ENCODE data around the gene FNDC8. TPM values are rescaled to one million over a fixed set of nuclear protein-coding genes. Genes with fewer than 3 reads are reported as not detected.

Gene FNDC8
- total RNA-seq, 1 experiment from 2014 or later: not detected

DNA sequence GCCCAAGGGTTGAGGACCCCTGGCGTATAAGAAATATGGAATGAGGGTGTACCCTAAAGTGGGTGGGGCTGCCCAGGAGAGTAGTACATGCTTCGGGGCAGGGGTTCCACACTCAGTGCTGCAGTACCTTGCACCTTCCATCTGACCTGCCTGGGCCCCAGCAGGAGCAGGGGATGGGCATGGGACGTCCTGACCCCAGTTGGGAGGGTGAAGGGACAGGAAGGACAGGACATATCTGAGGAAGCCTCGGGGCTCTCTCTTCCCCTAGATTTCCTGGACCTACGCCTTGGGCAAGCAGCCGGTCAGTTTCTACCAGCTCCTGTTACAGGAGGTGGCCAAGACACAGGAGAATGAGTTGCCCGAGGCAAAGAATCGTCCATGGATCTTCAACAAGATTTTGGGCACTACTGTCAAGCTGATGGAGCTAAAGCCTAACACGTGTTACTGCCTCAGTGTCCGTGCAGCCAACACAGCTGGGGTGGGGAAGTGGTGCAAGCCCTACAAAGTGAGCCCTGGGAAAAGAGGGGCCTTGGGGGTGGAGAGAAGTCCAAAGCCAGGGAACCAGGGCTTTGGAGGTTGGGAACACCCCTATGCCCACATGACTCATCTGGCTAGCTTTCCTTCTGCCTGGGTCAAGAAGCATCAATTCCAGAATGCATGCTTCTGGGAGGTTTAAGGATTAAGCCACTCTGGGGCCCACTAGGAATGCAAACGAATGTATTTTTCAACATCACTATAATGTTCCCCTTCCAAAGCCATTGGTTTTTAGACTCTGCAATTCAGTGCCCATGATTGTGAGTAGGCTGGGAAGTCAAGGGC, 7.9 kb downstream of the FNDC8 start:
- Histone ChIP-seq H3K79me2 (ENCODE audit: low read depth) (no peaks in the 10 kb centered on the region), H2AFZ (no peak overlapping the region), H3K36me3 (ENCODE audit: low read depth) (no peaks in the 10 kb centered on the region), H3F3A (ENCODE audit: insufficient read depth, low read depth) (peaks cover 4% of the 10 kb centered on the region; the same call in 1 of the 2 replicates), H3K9me3 (ENCODE audit: insufficient read depth, low read depth) (no peaks in the 10 kb centered on the region), H4K20me1 (ENCODE audit: insufficient read depth) (0 out of 2 replicates have a peak, but pooled peaks cover 4% of the 10 kb centered on the region), H3K27ac (no peak overlapping the region), H3K4me1 (replicated peaks; ENCODE audit: insufficient read depth) (no peaks in the 10 kb centered on the region), H3K27me3 (ENCODE audit: insufficient read depth, low read depth) (no peaks in the 10 kb centered on the region), H3K9me2 (ENCODE audit: insufficient read depth) (no peaks in the 10 kb centered on the region), H3K4me2 (no peak overlapping the region), H3K4me3 (no peak overlapping the region)
- DNase-seq: no peak
- ChIA-PET POLR2A (ENCODE audit: unreplicated experiment) (interaction anchor here (0.6 kb wide), 1 partner anchor 136 kb away, joined by 5 read pairs; no protein-coding TSS in a partner anchor), CTCF (no interaction called here)
- TF ChIP-seq EZH2 (IDR thresholded peaks at IDR 0.05; ENCODE audit: low read depth): no peak
- TF ChIP-seq, protein P1, sequence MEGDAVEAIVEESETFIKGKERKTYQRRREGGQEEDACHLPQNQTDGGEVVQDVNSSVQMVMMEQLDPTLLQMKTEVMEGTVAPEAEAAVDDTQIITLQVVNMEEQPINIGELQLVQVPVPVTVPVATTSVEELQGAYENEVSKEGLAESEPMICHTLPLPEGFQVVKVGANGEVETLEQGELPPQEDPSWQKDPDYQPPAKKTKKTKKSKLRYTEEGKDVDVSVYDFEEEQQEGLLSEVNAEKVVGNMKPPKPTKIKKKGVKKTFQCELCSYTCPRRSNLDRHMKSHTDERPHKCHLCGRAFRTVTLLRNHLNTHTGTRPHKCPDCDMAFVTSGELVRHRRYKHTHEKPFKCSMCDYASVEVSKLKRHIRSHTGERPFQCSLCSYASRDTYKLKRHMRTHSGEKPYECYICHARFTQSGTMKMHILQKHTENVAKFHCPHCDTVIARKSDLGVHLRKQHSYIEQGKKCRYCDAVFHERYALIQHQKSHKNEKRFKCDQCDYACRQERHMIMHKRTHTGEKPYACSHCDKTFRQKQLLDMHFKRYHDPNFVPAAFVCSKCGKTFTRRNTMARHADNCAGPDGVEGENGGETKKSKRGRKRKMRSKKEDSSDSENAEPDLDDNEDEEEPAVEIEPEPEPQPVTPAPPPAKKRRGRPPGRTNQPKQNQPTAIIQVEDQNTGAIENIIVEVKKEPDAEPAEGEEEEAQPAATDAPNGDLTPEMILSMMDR (conservative IDR thresholded peaks at IDR 0.05): no peak
- intact Hi-C loops (cut with micrococcal nuclease; ENCODE audit: unreplicated experiment): no loop called here
- TSS peak; percentile 16 for BruUV-seq (replicated peaks)

- Histone ChIP-seq H3K9me2 (ENCODE audit: insufficient read depth) (no peaks in the 10 kb centered on the region), H3K4me1 (replicated peaks; ENCODE audit: insufficient read depth) (no peaks in the 10 kb centered on the region), H3K9me3 (ENCODE audit: insufficient read depth, low read depth) (no peaks in the 10 kb centered on the region), H3K4me3 (no peak overlapping the region), H3K27ac (no peak overlapping the region), H2AFZ (no peak overlapping the region), H3K4me2 (no peak overlapping the region), H3K27me3 (ENCODE audit: insufficient read depth, low read depth) (no peaks in the 10 kb centered on the region), H3F3A (ENCODE audit: insufficient read depth, low read depth) (peaks cover 4% of the 10 kb centered on the region; the same call in 1 of the 2 replicates), H4K20me1 (ENCODE audit: insufficient read depth) (0 out of 2 replicates have a peak, but pooled peaks cover 4% of the 10 kb centered on the region), H3K79me2 (ENCODE audit: low read depth) (no peaks in the 10 kb centered on the region), H3K36me3 (ENCODE audit: low read depth) (peaks cover 2% of the 10 kb centered on the region; the same call in 1 of the 2 replicates)
- no peak for DNase-seq
- intact Hi-C loops (cut with micrococcal nuclease; ENCODE audit: unreplicated experiment): loop anchor here (10.0 kb wide), 1 partner anchor 615 kb away; no protein-coding TSS in a partner anchor
- TF ChIP-seq EZH2 (IDR thresholded peaks at IDR 0.05; ENCODE audit: low read depth): no peak
- TF ChIP-seq, protein P1 (conservative IDR thresholded peaks at IDR 0.05): no peak
- no TSS peak for BruUV-seq (replicated peaks)
- CTCF ChIA-PET: no interaction called here
- POLR2A ChIA-PET (ENCODE audit: unreplicated experiment): interaction anchor here (0.7 kb wide), 1 partner anchor 90 kb away, joined by 4 read pairs; no protein-coding TSS in a partner anchor
Measured at GRCh38 chr17:35129973-35130351, 8.5 kb downstream of the FNDC8 start.

DNA sequence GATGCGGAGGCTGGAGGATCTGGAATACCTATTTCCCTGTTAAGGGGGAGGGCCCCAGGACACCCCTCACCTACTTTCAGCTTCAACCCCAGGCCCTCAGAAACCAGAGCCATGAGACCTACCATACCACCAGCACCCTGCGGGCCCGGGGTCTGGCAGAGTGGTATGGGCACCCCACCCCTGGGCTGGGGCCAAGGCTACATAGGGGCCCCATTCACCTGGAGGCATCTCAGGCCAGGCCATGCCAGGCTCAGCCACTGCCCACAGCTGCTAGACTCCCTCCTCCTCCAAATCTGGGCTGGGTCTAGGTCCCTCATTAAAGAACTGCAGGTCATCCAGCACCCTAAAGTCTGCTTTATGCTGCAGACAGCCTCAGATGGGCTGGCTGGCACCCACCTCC, 9.0 kb downstream of the FNDC8 start:
- POLR2A ChIA-PET (ENCODE audit: unreplicated experiment): interaction anchor here (0.7 kb wide), 1 partner anchor 89 kb away, joined by 4 read pairs; no protein-coding TSS in a partner anchor
- no peak overlapping the region for H3K27ac ChIP-seq
- H3K9me3 ChIP-seq (ENCODE audit: insufficient read depth, low read depth): no peaks in the 10 kb centered on the region
- BruUV-seq (replicated peaks): no TSS peak
- CTCF ChIA-PET: no interaction called here
- TF ChIP-seq, protein P1 (conservative IDR thresholded peaks at IDR 0.05): no peak
- TF ChIP-seq EZH2 (IDR thresholded peaks at IDR 0.05; ENCODE audit: low read depth): no peak
- H3K4me2 ChIP-seq: no peak overlapping the region
- H3K79me2 ChIP-seq (ENCODE audit: low read depth): no peaks in the 10 kb centered on the region
- peaks cover 4% of the 10 kb centered on the region; the same call in 1 of the 2 replicates for H3F3A ChIP-seq (ENCODE audit: insufficient read depth, low read depth)
- H3K9me2 ChIP-seq (ENCODE audit: insufficient read depth): no peaks in the 10 kb centered on the region
- no peaks in the 10 kb centered on the region for H3K4me1 ChIP-seq (replicated peaks; ENCODE audit: insufficient read depth)
- no peaks in the 10 kb centered on the region for H3K27me3 ChIP-seq (ENCODE audit: insufficient read depth, low read depth)
- H3K36me3 ChIP-seq (ENCODE audit: low read depth): peaks cover 5% of the 10 kb centered on the region; the same call in 1 of the 2 replicates
- H2AFZ ChIP-seq: no peak overlapping the region
- intact Hi-C loops (cut with micrococcal nuclease; ENCODE audit: unreplicated experiment): loop anchor here (10.0 kb wide), 1 partner anchor 614 kb away; no protein-coding TSS in a partner anchor
- H4K20me1 ChIP-seq (ENCODE audit: insufficient read depth): 0 out of 2 replicates have a peak, but pooled peaks cover 4% of the 10 kb centered on the region
- H3K4me3 ChIP-seq: no peak overlapping the region
- no peak for DNase-seq
